Fibroblast of skin of right quadriceps (primary cell): ENCODE results near the gene CDX2.
A peak's percentile ranks its signal among the peaks of the same experiment; 100 is the strongest.
"Not testable (repeated sequence)": the region's sequence is repeated elsewhere in the genome, so short reads cannot be mapped to it uniquely, and the experiment has no call there.

Experiments used
- DNase-seq: peaks from one replicate; pipeline ENCODE4 v3.0.0-alpha.2; 2013

CDX2 gene, protein sequence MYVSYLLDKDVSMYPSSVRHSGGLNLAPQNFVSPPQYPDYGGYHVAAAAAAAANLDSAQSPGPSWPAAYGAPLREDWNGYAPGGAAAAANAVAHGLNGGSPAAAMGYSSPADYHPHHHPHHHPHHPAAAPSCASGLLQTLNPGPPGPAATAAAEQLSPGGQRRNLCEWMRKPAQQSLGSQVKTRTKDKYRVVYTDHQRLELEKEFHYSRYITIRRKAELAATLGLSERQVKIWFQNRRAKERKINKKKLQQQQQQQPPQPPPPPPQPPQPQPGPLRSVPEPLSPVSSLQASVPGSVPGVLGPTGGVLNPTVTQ

DNA sequence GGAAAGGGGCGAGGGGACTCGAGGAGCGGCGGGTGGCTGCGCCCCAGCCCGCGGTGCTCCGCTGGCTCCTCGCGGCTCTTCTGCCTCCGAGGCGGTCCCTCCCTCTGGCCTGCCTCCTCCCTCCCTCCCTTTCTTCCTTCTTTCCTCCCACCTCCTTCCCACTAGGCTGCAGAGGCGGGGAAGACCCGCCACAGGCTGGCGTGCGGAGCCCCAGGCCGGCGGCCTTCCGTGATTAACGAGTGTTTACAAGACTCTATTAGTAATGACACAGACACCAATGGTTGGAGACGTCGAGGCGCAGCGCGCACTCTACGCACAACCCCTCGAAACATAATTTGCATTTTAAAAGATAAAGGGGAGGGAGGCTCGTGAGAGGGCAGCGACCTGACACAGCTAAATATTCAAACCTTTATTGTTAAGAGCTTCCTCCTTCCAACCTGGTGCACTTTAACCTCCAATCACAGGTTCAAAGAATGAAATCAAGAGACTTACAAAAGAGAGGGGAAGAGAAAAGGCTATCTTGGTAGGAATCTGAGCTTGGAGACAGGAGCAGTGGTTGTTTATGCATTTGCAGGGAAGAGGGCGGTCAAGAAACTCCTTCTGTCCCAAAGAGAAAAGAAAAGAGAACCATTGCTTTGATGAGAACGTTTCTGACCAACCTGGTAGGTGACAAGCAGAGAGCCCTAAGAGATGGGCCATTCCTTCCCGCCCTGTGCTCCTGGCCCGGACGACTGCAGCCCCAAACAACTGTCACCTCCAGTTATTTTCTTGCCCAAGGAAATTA lies at the start of gene CDX2:
TSS of gene CDX2 (minus strand) at position 234 of the 784 bp plus-strand sequence. CDS start 309 bp downstream, outside the sequence.
- no peak for DNase-seq

DNA sequence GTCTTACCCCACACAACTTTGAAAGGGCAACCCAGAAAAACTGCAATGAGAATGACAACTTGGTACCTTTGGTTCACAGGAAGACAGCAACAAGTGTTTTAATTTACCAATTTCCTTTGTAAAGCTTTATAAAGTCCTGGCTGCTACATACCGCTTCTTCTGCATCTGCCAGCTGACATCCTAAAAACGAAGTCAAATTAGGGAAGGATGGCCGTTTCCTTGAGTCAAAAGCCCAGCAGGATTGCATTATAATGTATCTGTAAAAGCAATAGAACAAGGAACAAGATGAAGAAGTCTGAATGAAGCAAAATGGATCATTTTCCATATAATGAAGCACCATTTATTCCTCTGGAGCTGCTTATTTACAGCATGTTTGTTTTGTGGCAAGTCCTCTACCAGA lies 45.2 kb upstream of the CDX2 start:
- DNase-seq, result no peak

DNA sequence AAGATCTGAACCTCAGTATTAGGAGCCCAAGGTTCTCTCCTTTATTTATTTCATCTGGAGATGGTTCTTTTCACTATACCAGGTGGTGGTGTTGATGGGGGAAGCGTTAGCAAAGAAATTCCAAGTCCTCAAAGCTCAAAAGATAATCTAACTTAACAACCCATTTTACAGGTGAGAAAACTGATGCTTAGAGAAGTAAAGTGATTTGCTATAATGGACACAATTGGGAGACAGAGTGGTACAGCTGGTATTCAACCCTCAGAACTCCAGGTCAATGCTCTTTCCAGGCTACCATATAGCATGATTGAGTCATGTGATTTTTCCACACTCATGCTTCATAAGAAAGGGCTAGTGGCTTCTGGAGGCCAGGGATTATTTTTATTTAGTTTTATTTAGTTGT lies 44.4 kb upstream of the CDX2 start:
- DNase-seq, result no peak

DNA sequence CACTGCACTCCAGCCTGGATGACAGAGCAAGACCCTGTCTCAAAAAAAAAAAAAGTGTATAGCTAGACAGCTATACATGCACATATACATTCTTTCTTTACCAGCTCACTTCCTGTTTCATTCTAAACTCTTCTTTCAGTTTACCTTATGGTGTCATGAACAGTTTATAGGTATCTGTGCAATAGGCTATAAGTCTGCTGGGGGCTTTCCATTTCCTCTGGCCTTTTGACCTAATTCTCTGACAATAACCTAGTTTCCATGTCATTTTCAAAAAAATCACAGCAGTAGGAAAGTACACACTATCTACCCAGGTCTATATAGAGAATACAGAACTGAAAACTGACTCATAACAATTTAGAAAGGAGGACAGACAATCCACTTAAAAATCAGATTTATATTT lies 43.8 kb upstream of the CDX2 start:
- peak; percentile 6 for DNase-seq

DNA sequence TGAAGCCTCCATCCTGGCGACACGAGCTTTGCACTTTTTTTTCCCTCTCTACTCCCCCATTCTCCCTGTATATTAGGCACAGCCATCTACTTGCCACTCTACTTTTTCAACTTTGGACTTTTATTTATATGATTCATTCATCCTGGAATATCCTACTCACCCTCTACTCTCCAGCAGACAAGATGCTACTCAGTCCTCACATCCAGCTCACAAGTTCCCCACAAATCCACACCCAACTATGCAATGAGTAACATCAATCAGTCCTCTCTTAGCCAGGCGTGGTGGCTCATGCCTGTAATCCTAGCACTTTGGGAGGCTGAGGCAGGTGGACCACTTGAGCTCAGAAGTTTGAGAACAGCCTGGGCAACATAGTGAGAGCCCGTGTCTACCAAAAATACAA lies 43.3 kb upstream of the CDX2 start:
- no peak for DNase-seq

DNA sequence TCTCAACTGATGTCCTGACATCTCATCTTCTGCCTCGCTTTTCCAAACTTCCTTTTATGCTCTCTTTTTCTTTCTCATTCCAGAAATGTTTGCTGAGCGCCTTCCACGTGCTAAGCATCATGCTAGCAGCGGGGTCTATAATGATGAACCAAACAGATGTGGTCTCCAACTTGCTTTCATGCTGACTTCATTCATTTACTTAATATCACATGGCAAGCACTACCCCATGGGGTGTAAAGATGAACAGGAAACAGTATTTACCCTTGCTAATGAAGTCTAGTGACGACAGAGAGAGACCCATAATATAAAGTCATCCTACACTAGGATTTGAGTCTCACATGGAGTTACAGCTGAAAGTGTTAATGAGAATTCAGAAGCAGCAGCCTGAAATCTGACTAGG lies 40.9 kb upstream of the CDX2 start:
- no peak for DNase-seq

DNA sequence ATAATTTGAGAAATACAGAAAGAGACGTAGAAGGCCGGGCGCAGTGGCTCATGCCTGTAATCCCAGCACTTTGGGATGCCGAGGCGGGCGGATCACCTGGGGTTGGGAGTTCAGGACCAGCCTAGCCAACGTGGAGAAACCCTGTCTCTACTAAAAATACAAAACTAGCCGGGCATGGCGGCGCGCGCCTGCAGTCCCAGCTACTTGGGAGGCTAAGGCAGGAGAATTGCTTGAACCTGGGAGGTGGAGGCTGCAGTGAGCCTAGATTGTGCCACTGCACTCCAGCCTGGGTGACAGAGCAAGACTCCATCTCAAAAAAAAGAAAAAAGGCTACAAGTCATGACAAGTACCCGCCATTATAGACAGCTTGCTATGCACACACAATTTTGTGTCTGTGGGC lies 35.9 kb upstream of the CDX2 start:
- not testable (repeated sequence) for DNase-seq

DNA sequence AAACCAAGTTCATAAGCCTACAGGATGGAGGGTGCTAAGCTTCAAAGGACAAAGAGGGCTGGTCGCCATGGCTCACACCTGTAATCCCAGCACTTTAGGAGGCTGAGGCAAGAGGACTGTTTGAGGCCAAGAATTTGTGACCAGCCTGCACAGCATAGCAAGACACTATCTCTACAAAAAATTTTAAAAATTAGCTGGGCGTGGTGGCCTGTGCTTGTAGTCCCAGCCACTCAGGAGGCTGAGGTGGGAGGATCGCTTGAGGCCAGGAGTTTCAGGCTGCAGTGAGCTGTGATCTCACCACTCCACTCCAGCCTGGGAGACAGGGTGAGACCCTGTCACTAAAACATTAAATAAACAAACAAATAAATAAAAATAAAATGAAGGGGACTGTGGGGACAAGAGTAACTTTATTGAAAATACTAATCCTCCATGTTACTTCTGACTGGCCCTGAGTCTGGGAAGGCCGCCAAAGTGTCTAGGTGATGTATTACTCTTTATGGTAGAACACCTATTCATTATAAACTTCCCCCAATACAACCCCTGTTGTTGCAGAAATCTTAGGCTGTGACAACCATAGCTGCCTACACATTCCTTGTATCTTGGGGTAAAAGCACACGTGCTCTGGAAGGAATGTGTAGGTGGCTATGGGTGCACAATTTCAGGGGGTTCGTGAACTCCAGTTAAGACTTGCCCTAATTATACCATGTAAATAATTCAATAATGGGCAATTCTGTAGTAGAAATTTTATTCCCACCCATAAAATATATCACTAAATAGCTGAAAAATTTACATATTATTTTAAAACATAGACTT lies 34.0 kb upstream of the CDX2 start:
- DNase-seq, result no peak

DNA sequence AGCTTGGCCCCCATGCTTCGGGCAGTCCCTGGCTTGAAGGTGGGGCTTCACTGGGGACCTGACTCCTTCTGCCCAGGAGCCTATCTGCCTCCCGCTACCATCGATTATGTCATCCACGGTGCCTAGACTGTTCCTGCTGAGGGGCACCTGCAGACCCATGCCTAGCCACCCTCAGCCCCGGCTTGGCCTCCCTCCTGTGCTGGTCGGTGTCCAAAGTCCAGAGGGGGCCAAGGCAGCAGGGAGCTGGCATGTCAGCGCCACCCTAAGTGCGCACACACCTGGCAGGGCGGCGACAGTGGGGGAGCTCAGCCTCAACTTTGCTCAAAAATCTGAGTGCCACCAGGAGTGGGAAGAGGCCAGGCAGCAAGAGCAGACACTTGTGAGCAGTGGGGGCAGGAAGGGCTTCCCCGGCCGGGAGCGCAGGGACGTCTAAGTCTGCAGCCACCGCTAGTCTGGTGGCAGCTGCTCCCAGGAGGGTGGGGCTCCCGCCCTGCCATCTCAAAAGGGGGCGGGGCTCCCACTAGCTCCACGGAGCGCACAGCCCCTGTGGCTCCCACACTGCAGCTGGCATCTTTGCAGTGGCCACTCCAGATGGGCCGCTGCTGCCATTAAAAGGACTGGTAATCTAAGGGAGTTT lies 32.8 kb upstream of the CDX2 start:
- DNase-seq, result no peak

DNA sequence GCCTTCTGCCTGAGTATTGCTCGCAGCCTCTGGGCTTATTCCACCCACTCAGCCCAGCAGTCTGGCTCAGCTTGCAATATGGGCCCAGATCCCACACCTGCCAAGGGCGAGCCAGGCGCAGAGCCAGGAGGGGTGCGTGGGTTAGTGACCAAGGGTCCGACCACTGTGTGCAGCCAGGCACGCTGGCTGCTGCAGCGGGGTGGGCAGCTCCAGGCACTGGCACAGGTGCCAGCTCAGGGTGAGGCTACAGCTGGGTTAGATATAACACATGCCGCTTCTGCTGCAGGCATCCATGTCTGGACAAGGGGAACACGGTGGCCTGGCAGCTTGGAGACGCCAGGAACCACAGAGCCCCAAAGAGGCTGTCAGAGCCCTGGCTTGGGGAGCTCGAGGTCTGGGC lies 31.9 kb upstream of the CDX2 start:
- no peak for DNase-seq

DNA sequence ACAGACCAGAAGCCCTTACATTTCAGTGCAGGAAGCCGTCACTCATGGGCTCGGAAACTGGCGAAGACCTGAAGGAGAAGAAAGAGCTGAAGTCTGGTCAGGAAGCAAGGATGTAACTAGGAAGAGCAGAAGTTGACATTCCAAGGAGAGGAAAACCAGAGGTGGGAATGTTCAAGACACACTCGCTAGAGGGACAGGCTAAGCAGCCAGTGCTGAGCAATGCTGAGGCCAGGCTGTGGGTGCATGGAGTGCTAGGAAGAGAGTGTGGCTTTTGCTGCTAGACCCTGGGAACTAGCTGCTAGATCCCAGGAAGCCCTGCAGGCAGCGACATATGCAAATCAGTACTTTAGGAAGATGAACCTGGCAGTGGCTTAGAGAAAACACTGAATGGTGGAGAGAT lies 31.5 kb upstream of the CDX2 start:
- no peak for DNase-seq

DNA sequence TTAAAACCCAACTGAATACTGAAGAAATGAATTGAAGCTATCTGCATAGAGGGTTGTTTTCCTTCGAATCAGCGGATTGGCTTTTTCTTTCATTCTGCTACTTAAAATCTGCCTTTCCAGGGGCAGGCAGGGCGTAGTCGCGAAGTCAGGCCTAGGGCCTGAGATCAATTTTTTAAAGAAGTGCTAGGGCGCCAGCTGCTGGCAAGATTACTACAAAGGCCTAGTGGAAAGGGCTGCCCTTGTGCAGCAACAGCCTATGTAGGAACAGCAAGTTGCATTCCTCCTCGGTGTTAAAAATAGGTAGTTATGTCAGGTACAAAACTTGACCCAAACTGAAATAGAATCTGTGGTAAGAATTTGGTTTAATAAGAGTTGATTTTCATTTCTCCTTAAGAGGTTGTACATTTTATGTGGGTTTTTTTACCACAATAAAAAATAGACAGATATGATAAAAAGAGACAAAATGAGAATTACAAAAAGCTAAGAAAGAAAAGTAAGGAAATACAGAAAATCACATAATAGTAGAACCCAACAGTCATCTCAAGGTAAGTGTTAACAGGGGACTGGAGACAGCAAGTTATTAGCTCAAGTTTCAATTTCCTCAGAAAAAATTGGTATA lies 28.9 kb upstream of the CDX2 start:
- DNase-seq, result peak; percentile 21

DNA sequence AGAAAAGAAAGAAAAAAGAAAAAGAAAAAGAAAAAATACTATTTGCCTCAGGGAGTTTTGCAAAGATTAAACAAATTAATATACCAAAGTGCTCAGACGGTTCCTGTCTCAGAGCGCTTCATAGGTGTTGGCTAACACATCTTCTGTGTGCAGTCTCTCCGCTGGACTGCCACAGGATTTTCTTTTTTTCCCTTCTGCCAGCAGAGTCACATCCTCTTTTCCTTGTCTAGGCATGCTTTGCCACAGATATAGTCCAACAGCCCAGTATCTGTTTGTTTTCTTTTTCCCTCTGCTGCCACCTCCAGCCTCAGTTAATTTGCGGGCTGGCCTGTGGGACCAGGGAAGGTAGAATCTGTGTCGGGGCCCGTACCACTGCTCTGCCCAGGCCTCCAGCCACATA lies 22.8 kb upstream of the CDX2 start:
- no peak for DNase-seq

DNA sequence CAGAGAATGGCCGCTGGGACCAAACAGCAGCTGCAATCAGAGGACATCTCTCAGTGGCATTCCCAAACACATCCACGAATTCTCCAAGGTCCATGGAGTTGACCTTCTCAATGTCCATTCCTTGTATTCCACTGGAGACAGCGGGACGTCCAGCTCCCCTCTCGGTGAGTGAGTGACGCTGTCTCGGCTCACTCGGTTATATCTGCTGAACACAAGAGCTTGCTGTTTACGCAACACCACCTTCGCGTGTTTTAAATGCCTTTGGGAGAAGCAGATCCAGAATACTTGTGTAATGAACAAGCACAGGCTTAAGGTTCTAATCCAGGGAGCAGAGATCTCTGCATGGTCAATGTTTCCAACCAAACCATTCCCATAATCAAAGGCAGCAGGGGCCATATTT lies 19.4 kb upstream of the CDX2 start, which contains the start of gene URAD:
TSS of gene URAD (minus strand) at position 174 of the 400 bp plus-strand sequence. CDS start at position 118, 56 bp downstream.
- no peak for DNase-seq

DNA sequence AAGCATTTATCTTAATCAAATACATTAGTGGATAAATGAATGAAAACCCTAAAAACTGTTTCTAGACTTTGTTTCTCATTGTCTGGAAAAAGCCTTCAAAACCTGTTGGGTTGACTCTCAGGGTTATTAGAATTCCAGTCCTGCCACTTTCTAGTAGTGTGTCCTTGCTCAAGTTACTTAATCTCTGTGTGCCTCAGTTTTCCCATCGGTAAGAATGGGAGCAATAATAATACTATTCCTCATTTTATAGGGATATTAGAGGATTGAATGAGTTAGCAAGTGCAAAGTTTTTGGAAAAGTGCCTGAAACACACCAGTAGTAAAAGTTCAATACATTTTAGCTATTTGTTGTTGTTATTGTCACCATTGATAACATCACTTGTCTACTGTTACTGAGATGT lies 16.5 kb upstream of the CDX2 start:
- no peak for DNase-seq

DNA sequence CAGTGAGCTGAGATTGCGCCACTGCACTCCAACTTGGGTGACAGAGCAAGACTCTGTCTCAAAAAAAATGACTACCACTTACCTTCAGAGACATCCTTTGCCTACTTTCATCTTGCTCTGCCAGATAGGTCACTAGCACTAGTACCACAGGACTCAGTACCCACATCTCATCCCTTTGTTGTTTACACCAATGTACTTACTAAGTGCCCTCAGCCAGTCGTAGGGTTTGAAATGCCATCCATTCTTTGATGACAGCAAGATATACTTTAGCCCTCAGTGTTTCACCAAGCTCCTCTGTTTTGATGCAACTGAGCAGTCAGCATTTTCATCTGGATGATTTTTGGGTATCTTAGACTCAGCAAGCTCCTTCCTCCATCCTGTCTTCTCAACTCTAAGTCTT lies 13.2 kb upstream of the CDX2 start:
- DNase-seq, result no peak

DNA sequence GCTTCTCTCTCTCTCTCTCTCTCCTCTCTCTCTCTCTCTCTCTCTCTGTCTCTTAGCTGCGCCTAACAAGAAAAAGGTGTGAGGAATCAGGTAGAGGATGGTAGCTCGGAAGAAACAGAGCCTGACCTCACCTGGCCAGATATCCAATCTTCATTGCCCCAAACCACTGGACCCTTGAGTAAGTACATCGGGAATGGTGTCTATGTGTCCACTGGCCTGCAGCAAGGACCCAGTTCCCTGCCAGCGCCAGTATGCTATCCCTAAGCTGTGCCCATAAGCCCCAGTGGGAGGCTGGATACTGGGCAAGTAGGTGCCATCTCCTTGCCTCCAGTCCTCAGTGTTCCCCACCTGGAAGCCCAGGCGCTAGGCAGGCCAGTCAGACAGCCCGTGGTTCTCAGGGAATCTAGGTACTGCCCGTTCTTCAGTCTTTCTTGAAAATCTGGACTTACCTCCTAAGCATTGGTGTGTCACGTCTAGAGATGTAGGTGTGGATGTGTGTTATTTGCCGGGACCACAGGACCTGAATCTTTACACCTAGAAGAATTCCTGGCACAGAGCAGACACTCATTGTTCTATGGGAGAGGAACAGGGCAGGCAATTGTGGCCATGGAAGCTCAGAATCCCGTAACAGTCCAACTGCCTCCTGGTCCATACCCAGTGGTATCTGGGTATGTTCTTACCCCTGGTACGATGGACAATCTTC lies 12.0 kb upstream of the CDX2 start:
- no peak for DNase-seq

DNA sequence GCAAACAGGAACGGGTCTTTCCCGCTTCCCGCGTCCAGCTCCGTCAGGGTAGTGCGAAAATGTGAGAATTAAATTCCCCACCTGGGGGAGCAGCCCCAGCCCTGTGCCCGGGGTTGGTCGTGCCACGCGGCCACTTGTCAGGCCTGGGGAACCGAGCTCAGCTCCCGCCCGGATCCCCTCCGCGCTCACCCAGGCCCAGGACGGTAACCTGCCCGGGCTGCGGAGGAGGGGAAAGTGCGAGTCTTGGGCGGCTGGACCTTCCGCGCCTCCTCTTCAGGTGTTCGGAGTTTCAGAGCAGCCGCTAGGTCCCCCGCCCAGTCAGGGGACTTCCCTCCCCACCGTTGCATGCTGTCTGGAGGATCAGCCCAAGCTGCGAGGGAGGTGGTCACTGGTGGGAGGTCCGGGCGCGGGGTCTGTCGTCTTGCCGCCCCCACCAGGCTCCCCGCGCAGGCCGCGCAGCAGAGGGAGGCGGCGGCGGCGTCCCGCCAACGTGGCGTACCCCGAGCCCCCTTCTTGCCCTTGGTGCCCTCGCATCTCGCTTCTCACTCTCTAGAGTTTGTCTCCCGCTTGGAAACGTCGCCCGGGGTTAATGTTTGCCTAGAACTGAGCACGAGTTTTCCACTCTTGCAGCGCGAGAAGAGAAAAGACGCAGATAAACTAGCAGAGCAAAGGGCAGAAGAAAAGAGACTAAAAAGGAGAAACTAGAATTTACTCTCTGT lies 11.3 kb upstream of the CDX2 start:
- DNase-seq, result no peak

DNA sequence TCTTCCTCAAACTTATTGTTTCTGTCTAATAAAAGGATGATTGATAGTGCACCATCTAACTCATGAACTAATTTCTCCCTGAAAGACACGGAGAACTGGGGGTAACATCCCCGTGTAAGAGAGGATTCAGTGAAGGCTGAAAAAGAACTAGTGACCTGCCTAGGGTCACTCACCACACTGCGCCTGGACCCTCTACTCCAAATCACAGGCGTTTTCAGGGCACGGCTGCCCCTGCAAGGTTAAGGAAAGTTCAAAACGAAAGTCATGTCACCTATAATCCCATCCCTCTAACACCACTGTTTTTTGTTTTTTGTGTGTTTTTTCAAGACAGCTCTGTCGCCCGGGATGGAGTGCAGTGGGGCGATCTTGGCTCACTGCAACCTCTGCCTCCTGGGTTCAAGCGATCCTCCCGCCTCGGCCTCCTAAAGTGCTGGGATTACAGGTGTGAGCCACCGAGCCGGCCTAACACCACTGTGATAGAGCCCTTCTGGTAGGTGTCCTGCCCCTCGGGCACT lies 10.7 kb upstream of the CDX2 start:
- no peak for DNase-seq

DNA sequence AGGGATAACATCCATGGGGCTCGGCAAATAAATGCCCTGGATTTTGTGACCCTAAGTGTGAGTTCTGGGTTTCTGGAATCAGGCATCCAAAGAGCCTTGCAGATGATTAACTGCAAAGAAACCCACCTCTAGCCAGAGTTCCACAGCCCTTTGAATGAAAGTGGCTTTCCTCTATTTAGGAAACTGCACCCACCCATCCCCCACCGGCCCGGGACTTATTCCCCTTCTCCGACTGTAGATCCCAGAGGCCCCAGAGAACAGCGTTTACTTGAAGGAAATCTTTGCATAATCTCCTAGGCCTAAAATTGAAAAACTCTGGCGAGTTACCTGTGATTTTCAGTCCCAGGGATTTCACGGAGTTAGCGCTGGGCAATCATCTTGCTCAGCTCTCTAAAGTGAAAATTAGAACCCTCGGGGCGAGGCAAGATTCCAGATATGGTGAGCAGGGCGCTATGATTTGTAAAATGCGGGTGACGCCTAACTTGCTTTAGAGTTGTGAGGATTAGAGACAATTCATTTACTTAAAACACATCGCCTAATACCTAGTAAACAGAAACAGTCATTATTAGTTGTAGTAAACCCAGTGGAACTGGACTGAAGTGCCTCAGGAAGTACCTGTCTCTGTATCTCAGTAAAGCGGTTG lies 10.0 kb upstream of the CDX2 start:
- DNase-seq, result no peak
